GM21360 (cell line): Measurements from ENCODE around the gene ZBED1.
"Not testable (repeated sequence)": the region's sequence is repeated elsewhere in the genome, so short reads cannot be mapped to it uniquely, and the experiment has no call there.

Experiments
- ATAC-seq: cut with Tn5 transposase; IDR thresholded peaks from one replicate; pipeline ENCODE4 v1.9.1; 2021; ENCODE audit warnings: mild to moderate bottlenecking, moderate library complexity; ENCODE audit not compliant: unreplicated experiment

The ZBED1 gene

DNA sequence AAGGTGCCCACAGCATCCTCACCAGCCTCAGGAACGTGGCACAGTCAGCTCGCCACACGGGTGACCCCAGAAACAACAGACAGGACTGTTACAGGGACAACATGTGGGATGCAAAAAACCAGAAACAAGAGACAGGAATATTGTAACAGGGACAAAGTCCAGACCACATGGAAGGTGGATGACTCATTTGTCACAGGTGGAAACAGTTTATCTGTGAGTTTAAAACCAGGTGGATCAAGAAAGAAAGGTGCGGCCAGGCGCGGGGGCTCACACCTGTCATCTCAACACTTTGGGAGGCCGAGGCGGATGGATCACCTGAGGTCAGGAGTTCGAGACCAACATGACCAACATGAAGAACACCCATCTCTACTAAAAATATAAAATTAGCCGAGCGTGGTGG, 23.5 kb downstream of the ZBED1 start:
- not testable (repeated sequence) for ATAC-seq

DNA sequence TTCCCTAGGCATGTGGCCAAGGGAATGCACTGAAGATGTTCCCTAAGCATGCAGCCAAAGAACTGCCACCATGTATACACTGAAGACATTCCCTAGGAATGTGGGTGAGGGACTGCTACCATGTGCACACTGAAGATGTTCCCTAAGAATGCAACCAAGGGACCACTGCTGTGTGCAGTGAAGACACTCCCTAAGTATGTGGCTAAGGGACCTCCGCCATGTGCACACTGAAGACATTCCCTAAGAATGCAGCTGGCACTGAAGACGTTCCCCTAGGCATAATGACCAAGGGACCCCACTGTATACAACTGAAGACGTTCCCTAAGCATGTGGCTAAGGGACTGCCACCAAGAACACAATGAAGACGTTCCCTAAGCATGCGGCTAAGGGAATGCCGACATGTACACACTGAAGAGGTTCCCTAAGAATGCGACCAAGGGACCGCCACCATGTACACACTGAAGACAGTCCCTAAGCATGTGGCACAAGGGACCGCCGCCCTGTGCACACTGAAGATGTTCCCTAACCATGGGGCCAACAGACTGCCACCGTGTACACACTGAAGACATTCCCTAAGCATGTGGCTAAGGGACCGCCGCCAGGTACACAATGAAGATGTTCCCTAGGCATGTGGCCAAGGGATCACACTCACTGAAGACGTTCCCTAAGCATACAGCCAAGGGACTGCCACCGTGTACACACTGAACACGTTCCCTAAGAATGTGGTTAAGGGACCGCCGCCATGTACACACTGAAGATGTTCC, 25.6 kb downstream of the ZBED1 start:
- no peak for ATAC-seq

DNA sequence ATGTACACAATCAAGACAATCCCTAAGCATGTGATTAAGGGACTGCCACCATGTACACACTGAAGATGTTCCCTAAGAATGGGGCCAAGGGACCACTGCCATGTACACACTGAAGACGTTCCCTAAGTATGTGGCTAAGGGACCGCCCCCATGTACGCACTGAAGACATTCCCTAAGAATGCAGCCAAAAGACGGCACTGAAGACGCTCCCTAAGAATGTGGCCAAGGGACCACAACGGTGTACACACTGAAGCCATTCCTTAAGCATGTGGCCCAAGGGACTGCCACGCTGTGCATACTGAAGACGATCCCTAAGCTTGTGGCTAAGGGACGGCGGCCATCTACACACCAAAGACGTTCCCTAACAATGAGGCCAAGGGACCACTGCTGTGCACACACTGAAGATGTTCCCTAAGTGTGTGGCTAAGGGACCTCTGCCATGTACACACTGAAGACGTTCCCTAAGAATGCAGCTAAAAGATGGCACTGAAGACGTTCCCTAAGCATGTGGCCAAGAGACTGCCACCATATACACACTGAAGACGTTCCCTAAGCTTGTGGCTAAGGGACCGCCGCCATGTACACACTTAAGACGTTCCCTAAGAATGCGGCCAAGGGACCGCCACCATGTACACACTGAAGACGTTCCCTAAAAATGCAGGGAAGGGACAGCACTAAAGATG, 26.4 kb downstream of the ZBED1 start:
- no peak for ATAC-seq

DNA sequence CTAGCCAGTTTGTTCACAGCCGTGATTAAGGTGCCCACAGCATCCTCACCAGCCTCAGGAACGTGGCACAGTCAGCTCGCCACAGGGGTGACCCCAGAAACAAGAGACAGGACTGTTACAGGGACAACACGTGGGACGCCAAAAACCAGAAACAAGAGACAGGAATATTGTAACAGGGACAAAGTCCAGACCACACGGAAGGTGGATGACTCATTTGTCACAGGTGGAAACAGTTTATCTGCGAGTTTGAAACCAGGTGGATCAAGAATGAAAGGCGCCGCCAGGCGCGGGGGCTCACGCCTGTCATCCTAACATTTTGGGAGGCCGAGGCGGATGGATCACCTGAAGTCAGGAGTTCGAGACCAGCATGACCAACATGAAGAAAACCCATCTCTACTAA, 27.7 kb downstream of the ZBED1 start:
- not testable (repeated sequence) for ATAC-seq

DNA sequence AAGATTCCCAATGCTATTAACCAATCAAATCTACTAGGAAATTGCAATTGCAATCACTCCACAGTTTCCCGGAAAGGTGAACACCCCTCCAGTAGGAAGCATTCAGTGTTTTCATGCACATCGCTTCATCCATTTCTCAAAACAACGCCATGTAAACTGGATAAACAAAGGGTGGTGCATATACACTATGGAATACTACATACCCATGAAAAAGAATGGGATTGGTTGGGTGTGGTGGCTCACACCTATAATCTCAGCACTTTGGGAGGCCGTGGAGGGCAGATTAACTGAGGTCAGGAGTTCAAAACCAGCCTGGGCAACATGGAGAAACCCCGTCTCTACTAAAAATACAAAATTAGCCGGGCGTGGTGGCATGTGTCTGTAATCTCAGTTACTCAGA, 29.1 kb downstream of the ZBED1 start:
- no peak for ATAC-seq

DNA sequence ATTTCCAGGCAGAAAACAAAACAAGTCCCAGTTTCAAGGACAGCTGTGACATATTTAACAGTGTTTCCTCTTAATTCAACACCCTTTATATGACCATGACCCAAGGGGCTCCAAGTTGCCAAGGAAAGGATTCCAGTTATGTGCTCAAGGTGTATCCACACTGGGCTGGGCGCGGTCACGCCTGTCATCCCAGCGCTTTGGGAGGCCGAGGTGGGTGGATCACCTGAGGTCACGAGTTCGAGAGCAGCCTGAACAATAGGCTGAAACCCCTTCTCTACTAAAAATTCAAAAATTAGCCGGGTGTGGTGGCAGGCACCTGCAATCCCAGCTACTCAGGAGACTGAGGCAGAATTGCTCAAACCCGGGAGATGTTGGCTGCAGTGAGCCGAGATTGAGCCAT, 29.6 kb downstream of the ZBED1 start:
- not testable (repeated sequence) for ATAC-seq

DNA sequence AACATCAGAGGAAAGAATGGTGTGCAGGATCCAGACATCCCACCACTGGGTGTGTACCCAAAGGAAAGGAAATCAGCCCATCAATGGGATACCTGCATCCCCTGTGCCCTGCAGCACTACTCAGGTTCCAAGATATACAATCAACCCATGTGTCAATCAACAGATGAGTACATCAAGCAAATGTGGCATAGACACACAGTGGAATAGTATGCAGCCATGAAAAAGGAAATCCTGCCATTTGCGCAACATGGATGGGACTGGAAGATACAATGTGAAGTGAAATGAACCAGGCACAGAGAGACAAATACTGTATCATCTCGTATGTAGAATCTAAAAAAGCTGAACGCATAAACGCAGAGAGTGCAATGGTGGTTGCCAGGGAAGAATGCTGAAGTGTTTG, 30.9 kb downstream of the ZBED1 start:
- ATAC-seq, result not testable (repeated sequence)

DNA sequence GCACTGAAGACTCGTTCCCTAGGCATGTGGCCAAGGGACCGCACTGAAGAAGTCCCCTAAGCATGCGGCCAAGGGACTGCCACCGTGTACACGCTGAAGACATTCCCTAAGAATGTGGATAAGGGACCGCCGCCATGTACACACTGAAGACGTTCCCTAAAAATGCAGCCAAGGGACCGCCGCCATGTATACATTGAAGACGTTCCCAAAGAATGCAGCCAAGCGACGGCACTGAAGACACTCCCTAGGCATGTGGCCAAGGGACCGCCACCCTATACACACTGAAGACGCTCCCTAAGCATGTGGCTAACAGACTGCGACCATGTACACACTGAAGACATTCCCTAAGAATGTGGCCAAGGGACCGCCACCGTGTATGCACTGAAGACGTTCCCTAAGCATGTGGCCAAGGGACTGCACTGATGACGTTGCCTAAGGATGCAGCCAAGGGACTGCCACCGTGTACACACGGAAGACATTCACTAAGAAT, 31.5 kb downstream of the ZBED1 start:
- no peak for ATAC-seq

DNA sequence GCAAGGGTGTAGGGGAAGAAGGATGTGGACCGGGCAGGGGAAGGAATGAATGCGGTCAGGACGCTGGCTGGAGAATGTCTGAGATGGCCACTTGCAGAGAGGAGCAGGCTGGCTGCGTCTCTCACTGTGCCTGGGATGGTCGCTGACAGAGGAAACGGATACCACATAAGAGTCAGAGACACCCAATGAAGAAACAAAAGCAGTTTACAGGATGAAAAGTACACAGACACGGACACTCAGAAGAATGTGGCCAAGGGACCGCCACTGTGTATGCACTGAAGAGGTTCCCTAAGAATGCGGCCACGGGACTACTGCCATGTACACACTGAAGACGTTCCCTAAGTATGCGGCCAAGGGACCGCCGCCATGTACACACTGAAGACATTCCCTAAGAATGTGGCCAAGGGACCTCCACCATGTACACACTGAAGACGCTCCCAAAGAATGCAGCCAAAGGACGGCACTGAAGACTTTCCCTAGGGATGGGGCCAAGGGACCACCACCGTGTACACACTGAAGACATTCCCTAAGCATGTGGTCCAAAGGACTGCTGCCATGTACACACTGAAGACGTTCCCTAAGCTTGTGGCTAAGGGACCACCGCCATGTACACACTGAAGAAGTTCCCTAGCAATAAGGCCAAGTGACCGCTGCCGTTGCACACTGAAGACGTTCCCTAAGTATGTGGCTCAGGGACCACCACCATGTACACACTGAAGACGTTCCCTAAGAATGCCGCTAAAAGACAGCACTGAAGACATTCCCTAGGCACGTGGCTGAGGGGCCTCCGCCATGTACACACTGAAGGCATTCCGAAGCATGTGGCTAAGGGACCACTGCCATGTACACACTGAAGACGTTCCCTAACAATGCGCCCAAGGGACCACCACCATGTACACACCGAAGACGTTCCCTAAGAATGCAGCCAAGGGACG, 32.2 kb downstream of the ZBED1 start:
- no peak for ATAC-seq

DNA sequence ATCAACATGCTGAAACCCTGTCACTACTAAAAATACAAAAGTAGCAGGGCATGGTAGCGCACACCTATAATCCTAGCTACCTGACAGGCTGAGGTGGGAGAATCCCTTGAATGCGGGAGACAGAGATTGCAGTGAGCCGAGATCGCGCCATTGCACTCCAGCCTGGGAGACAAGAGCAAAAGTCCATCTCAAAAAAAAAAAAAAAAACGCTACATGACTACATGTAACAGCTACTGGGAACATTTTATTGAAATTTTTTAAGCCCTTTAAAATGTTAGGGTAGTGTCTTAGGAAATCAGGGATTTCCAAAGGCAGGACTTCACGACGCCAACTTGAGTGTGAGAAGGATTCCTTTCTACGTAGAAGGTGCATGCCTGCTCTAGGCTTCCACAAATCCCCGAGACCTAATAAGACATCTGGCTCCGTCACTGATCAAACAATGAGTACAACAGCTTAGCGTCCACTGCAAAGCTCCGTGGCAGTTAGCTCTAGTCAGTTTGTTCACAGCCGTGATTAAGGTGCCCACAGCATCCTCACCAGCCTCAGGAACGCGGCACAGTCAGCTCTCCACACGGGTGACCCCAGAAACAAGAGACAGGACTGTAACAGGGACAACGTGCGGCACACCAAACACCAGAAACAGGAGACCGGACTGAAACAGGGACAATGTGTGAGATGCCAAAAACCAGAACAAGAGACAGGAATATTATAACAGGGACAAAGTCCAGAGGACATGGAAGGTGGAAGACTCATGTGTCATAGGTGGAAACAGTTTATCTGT, 33.7 kb downstream of the ZBED1 start:
- ATAC-seq, result no peak

DNA sequence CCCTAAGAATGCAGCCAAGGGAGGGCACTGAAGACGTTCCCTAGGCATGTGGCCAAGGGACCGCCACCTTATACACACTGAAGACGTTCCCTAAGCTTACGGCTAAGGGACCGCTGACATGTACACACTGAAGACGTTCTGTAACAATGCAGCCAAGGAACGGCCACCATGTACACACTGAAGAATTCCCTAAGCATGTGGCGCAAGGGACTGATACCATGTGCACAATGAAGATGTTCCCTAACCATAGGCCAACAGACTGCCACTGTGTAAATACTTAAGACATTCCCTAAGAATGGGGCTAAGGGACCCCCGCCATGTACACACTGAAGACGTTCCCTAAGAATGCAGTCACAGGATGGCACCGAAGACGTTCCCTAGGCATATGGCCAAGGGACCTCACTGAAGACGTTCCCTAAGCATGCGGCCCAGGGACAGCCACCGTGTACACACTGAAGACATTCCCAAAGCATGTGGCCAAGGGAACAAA, 36.1 kb downstream of the ZBED1 start:
- no peak for ATAC-seq

DNA sequence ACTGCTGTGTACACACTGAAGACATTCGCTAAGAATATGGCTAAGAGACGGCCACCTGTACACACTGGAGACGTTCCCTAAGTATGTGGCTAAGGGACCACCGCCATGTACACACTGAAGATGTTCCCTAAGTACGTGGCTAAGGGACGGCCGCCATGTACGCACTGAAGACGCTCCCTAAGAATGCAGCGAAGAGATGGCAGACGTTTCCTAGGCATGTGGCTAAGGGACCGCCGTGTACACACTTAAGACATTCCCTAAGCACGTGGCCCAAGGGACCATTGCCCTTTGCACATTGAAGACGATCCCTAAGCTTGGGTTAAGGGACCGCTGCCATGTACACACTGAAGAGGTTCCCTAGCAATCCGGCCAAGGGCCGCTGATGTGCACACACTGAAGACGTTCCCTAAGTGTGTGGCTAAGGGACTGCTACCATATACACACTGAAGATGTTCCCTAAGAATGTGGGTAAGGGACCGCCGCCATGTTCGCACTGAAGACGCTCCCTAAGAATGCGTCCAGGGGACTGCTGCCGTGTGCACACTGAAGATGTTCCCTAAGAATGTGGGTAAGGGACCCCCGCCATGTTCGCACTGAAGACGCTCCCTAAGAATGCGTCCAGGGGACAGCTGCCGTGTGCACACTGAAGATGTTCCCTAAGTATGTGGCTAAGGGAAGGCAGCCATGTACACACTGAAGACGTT, 36.7 kb downstream of the ZBED1 start:
- ATAC-seq, result no peak

DNA sequence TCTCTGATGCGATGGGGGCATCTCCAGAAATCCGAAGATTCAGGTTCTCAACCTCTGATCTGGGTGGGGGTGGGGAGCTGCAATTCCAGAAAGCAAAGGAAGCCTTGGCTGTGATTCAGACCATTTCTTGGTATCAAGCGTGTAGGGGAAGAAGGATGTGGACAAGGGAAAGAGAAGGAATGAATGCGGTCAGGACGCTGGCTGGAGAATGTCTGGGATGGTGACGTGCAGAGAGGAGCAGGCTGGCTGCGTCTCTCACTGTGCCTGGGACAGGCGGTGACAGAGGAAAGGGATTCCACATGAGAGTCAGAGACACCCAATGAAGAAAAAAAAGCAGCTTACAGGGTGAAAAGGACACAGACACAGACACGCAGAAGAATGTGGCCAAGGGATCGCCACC, 37.3 kb downstream of the ZBED1 start:
- ATAC-seq, result not testable (repeated sequence)

DNA sequence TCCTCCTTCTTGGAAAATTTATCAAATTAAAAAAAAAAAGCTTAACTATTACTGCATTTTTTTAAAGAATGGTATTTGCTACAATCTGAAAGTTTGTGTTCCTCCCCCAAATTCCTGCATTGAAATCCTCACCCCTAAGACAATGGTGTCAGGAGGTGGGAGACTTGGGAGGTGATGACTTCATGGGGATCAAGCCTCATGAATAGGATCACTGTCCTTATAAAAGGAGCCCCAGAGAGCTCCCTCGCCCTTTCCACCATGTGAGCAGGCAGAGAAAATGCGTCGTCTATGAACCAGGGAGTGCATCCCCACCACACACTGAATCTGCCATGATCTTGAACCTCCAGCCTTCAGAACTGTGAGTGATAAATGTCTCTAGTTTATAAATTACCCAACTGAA, 38.0 kb downstream of the ZBED1 start:
- no peak for ATAC-seq

DNA sequence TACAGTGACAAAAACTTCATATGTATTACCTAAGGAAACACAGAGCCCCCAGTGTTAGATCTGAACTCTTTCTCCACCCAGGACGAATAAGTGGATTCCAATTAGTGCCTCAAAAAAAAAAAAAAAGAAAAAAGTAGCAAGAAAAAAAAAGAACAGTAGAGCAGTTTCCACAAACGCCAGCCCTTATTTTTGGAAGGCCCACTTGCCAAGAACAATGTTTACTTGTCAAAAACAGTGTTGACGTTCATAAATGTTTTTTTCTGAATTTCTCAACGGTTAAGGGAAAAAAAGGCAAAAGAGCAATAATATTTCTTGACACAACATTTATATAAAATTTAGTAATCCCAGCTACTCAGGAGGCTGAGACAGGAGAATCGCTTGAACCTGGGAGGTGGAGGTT, 38.7 kb downstream of the ZBED1 start:
- no peak for ATAC-seq

DNA sequence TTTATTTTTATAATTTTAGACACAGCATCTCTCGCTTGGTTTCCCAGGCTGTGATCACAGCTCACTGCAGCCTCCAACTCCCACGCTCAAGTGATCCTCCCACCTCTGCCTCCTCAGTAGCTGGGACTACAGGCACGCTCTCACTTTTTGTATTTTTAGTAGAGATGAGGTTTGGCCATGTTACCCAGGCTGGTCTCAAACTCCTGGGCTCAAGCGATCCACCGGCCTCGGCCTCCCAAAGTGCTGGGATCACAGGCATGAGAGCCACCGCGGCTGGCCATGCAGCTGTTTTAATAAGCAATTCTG, 39.1 kb downstream of the ZBED1 start:
- ATAC-seq, result no peak

DNA sequence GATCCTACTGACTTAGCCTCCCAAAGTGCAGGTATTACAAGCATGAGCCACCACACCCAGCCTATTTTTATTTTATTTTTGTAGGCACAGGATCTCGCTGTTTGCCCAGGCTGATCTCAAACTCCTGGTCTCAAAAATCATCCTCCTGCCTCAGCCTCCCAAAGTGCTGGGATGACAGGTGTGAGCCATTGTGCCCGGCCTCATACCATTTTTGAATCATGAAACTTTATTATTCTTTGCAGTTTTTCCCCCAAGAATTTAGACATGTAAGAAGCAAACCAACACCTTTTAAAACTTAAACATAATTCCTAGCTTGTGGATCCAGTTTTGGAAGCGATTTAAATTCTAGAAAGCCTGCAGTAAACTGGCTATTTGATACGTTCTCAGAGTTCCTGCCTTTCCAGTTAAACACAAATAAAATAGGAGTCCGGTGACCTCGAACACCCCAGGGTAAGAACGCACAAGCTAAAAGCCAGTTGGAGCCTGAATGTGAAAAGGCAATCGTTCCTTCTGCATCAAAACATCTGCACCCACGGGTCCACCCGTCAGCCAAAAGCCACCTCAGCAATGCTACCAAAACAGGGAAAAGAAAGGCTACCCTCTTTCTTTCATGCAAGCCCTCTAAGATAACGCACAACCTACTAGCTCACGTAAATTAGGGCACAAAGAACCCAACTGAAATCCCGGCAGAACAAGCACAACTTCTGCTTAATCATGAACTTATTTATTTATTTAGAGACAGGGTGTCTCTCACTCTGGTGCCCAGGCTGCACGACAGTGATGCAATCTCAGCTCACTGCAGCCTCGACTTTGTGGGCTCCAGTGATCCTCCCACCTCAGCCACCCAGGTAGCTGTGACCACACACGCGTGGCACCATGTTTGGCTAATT, 39.7 kb downstream of the ZBED1 start:
- not testable (repeated sequence) for ATAC-seq

DNA sequence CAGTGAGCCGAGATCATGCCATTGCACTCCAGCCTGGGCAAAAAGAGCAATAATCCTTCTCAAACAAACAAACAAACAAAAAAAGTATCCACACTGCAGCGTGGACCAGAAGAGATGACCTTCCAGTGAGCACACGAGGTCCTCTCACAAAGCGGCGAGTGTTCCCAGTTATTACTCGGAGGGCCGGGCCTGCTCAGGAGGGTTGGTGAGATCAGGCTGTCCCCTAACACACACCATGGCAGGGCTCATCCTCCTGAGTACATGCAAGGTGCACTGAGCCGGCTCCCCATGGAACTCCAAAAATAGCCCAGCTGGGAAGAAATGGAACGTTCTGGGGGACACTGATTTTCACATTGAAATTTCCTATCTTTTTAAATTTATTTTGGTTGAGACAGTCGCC, 40.7 kb downstream of the ZBED1 start:
- ATAC-seq, result not testable (repeated sequence)

DNA sequence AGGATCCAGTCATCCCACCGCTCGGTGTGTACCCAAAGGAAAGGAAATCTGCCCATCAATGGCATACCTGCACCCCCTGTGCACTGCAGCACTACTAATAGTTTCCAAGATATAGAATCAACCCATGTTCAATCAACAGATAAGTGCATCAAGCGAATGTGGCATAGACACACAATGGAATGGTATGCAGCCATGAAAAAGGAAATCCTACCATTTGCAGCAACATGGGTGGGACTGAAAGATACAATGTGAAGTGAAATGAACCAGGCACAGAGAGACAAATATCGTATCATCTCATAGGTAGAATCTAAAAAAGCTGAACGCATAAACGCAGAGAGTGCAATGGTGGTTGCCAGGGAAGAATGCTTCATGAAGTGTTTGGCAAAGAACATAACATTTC, 42.5 kb downstream of the ZBED1 start:
- no peak for ATAC-seq
